Suprapubic skin (tissue), 4 donors: Measurements from ENCODE around the gene FAM81B.

ENCODE experiments used
- CTCF ChIP-seq, 2 donors: fragments of 200-600 bp in 1 of 2; fragments of 450-650 bp in 1 of 2; sonication (generic) in 1 of 2; IDR thresholded peaks; one replicate each; pipeline ENCODE4 v1.5.1; 2016 to 2019; ENCODE audit warnings: antibody characterized with exemption in 2 of 2, mild to moderate bottlenecking in 1 of 2, moderate library complexity in 1 of 2
- EP300 ChIP-seq: sonication (generic); formaldehyde crosslinking; IDR thresholded peaks from one replicate; pipeline ENCODE4 v1.6.1; 2017; ENCODE audit warnings: antibody characterized with exemption
- POLR2A ChIP-seq, 2 donors: fragments of 450-650 bp; IDR thresholded peaks; one replicate each; pipeline ENCODE4 v1.6.1; 2017; ENCODE audit warnings: antibody characterized with exemption in 2 of 2, mild to moderate bottlenecking in 2 of 2, moderate library complexity in 2 of 2
- POLR2AphosphoS5 ChIP-seq, 3 donors: sonication (generic); formaldehyde crosslinking; IDR thresholded peaks; one replicate each; pipeline ENCODE4 v1.6.1; 2017; ENCODE audit warnings: antibody characterized with exemption in 3 of 3

- no peak for TF ChIP-seq CTCF (IDR thresholded peaks at IDR 0.05)
- no peak for TF ChIP-seq POLR2AphosphoS5 (IDR thresholded peaks at IDR 0.05)
- TF ChIP-seq POLR2A (IDR thresholded peaks at IDR 0.05), result no peak
- TF ChIP-seq EP300, result no peak
Measured at GRCh38 chr5:95440825-95441224, 49.7 kb downstream of the FAM81B start.
